ENCODE measurements around the gene ARPP19.

DNA sequence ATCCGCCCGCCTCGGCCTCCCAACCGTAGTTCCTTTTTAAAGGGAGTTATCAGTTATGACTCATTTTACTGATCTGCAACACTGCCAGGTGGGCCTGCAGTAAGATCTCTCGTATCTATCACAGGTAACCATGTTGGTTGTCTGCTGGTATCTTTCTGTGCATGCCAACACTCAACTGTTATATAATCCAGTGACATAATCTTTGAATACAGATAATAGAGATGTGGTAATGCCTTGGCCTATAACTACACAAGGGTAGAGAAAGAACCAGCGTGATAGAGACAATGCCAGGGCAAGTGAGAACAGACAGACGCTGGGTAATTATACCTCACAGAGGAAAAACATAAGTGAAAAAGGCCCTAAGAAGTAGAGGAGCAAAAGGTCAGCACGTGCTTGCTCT lies 11.0 kb upstream of the ARPP19 start:
- TF ChIP-seq EP300 (IDR thresholded peaks at IDR 0.05; ENCODE audit: borderline replicate concordance in 1 of 2, low read depth in 1 of 2, low read length in 1 of 2) (no peak), CTCF (IDR thresholded peaks at IDR 0.05) (no peak), SIN3A (IDR thresholded peaks at IDR 0.05; ENCODE audit: borderline replicate concordance, low read depth, low read length) (no peak), CHD2 (IDR thresholded peaks at IDR 0.05; ENCODE audit: low read length, partially characterized antibody) (no peak), RAD21 (IDR thresholded peaks at IDR 0.05; ENCODE audit: low read length) (no peak), POLR2AphosphoS5 (IDR thresholded peaks at IDR 0.05; ENCODE audit: low read depth, low read length) (no peak), USF2 (IDR thresholded peaks at IDR 0.05; ENCODE audit: borderline replicate concordance, low read depth, low read length) (no peak)
- TF ChIP-seq, protein P1, sequence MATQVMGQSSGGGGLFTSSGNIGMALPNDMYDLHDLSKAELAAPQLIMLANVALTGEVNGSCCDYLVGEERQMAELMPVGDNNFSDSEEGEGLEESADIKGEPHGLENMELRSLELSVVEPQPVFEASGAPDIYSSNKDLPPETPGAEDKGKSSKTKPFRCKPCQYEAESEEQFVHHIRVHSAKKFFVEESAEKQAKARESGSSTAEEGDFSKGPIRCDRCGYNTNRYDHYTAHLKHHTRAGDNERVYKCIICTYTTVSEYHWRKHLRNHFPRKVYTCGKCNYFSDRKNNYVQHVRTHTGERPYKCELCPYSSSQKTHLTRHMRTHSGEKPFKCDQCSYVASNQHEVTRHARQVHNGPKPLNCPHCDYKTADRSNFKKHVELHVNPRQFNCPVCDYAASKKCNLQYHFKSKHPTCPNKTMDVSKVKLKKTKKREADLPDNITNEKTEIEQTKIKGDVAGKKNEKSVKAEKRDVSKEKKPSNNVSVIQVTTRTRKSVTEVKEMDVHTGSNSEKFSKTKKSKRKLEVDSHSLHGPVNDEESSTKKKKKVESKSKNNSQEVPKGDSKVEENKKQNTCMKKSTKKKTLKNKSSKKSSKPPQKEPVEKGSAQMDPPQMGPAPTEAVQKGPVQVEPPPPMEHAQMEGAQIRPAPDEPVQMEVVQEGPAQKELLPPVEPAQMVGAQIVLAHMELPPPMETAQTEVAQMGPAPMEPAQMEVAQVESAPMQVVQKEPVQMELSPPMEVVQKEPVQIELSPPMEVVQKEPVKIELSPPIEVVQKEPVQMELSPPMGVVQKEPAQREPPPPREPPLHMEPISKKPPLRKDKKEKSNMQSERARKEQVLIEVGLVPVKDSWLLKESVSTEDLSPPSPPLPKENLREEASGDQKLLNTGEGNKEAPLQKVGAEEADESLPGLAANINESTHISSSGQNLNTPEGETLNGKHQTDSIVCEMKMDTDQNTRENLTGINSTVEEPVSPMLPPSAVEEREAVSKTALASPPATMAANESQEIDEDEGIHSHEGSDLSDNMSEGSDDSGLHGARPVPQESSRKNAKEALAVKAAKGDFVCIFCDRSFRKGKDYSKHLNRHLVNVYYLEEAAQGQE (IDR thresholded peaks at IDR 0.05; ENCODE audit: low read depth, low read length), result no peak
- TF ChIP-seq, protein P2, sequence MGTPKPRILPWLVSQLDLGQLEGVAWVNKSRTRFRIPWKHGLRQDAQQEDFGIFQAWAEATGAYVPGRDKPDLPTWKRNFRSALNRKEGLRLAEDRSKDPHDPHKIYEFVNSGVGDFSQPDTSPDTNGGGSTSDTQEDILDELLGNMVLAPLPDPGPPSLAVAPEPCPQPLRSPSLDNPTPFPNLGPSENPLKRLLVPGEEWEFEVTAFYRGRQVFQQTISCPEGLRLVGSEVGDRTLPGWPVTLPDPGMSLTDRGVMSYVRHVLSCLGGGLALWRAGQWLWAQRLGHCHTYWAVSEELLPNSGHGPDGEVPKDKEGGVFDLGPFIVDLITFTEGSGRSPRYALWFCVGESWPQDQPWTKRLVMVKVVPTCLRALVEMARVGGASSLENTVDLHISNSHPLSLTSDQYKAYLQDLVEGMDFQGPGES (IDR thresholded peaks at IDR 0.05; ENCODE audit: low read depth, low read length), result no peak
